ENCODE data around the gene SLC37A2. TPM values are rescaled to one million over a fixed set of nuclear protein-coding genes. Genes with fewer than 3 reads are reported as not detected.
A peak's percentile ranks its signal among the peaks of the same experiment; 100 is the strongest.

SLC37A2 gene
- total and polyA plus RNA-seq, 2 of the 13 experiments (the other 11 are each of a cell fraction or from before 2014, with no cell fraction given), result 4.6 to 7.1 TPM

DNA sequence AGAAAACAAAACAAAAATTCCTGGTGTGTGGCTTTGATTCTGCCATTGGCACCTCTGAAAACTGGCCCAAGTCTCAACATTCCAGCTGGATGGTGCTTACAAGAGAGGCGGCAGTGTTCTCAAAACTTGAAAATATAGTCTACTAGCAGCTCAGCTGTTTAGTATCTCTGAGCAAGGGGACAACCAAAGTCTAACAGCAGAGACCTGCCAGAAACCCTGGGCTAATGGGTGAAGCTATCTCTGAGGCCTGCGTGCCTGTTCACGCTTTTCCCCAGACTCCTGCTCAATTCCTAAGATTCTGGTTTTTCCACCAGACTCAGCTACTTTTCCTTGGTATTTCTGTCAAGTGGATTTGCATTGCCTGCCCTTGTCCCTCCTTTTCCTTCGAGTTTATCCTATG lies 30.4 kb downstream of the SLC37A2 start (continued):
- TF ChIP-seq MTF2 (CRISPR knock-in tag; IDR thresholded peaks at IDR 0.05; ENCODE audit: borderline replicate concordance), result no peak
- TF ChIP-seq PAWR (CRISPR knock-in tag; IDR thresholded peaks at IDR 0.05; ENCODE audit: borderline replicate concordance), result no peak
- TF ChIP-seq, protein P1, sequence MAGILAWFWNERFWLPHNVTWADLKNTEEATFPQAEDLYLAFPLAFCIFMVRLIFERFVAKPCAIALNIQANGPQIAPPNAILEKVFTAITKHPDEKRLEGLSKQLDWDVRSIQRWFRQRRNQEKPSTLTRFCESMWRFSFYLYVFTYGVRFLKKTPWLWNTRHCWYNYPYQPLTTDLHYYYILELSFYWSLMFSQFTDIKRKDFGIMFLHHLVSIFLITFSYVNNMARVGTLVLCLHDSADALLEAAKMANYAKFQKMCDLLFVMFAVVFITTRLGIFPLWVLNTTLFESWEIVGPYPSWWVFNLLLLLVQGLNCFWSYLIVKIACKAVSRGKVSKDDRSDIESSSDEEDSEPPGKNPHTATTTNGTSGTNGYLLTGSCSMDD (CRISPR knock-in tag; IDR thresholded peaks at IDR 0.05), result no peak

- POLR2A ChIA-PET, result interaction anchor here (1.5 kb wide), 1 partner anchor 17 kb away, joined by 3 read pairs; the partner anchor contains the start of gene TMEM218
- Histone ChIP-seq H3K4me2 (ENCODE audit: low read depth, low read length) (no peak overlapping the region), H3K9ac (ENCODE audit: insufficient read depth, low read depth, low read length) (no peak overlapping the region), H3K36me3 (replicated peaks in 1 of 2; ENCODE audit: control insufficient read depth in 1 of 2, insufficient read depth in 2 of 2, low read length in 2 of 2) (peaks cover 0 to 3% of the 10 kb centered on the region in 2 experiments; a peak in 1 of 5 replicates), H4K20me1 (ENCODE audit: insufficient read depth, low read length) (no peaks in the 10 kb centered on the region), H3K79me2 (ENCODE audit: insufficient read depth, low read length) (no peaks in the 10 kb centered on the region), H3K9me3 (ENCODE audit: low read length) (no peaks in the 10 kb centered on the region), H3K27me3 (ENCODE audit: control insufficient read depth in 1 of 2, insufficient read depth in 2 of 2, low read length in 2 of 2) (no peaks in the 10 kb centered on the region), H3K27ac (ENCODE audit: extremely low read length, insufficient read depth, low read length) (no peak overlapping the region), H2AFZ (ENCODE audit: low read length) (no peak overlapping the region), H3K4me1 (ENCODE audit: insufficient read depth, low read length) (no peaks in the 10 kb centered on the region), H3K4me3 (replicated peaks in 1 of 3; ENCODE audit: insufficient read depth in 1 of 3, low read depth in 2 of 3, low read length in 3 of 3) (no peak overlapping the region)
- BruUV-seq (replicated peaks), result no TSS peak
- CTCF ChIA-PET (ENCODE audit: low intra/inter-chr PET ratio, low total read pairs), result no interaction called here
- FAIRE-seq (no peak), DNase-seq (ENCODE audit: low spot score) (no peak), ATAC-seq (no peak)
- TF ChIP-seq MLLT10 (CRISPR knock-in tag; IDR thresholded peaks at IDR 0.05), result no peak
- intact Hi-C loops (cut with micrococcal nuclease; ENCODE audit: unreplicated experiment), result no loop called here
- WGBS (ENCODE audit: low lambda C conversion rate), result 89% methylated on average over 2 of the region's 2 CpGs
- in situ Hi-C loops (cut with HindIII; ENCODE audit: extremely low pct_ligation_motif_present, low pct_unique_long_range_greater_than_20kb), result loop anchor here (5.0 kb wide), 1 partner anchor 48 kb away; no protein-coding TSS in a partner anchor
Measured at GRCh38 chr11:125094731-125095130, 31.6 kb downstream of the SLC37A2 start.

DNA sequence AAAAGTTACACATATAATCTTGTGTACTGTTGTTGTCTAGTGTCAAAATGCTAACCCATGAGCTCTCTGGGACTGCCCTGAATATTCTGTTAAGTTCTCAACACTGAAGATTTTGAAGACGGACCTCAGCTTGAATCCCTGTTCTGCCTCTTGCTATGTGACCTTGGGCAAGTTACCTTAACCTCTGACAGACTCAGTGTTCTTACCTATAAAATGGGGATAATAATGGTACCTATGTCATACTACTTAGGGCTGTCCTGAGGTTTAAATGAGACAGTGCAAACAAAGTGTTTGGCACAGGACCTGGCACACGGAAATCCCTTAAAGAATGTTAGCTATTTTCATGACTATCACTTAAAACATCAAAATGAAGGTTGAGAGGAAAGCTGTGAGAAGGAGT lies 37.0 kb downstream of the SLC37A2 start:
- Histone ChIP-seq H3K36me3 (replicated peaks in 1 of 2; ENCODE audit: control insufficient read depth in 1 of 2, insufficient read depth in 2 of 2, low read length in 2 of 2) (peaks cover 0 to 6% of the 10 kb centered on the region in 2 experiments; a peak in 2 of 5 replicates), H3K27ac (ENCODE audit: extremely low read length, insufficient read depth, low read length) (no peak overlapping the region), H3K9ac (ENCODE audit: insufficient read depth, low read depth, low read length) (no peak overlapping the region), H3K9me3 (ENCODE audit: low read length) (no peaks in the 10 kb centered on the region), H3K4me2 (ENCODE audit: low read depth, low read length) (no peak overlapping the region), H3K27me3 (ENCODE audit: control insufficient read depth in 1 of 2, insufficient read depth in 2 of 2, low read length in 2 of 2) (no peaks in the 10 kb centered on the region), H4K20me1 (ENCODE audit: insufficient read depth, low read length) (no peaks in the 10 kb centered on the region), H3K4me1 (ENCODE audit: insufficient read depth, low read length) (no peaks in the 10 kb centered on the region), H3K79me2 (ENCODE audit: insufficient read depth, low read length) (no peaks in the 10 kb centered on the region), H2AFZ (ENCODE audit: low read length) (no peak overlapping the region), H3K4me3 (replicated peaks in 1 of 3; ENCODE audit: insufficient read depth in 1 of 3, low read depth in 2 of 3, low read length in 3 of 3) (no peak overlapping the region)
- peak; percentile 56; the same call in 1 of the 2 replicates for TF ChIP-seq ZNF629 (CRISPR knock-in tag; conservative IDR thresholded peaks at IDR 0.05)
- no peak for TF ChIP-seq DNMT3B (CRISPR knock-in tag; conservative IDR thresholded peaks at IDR 0.05)
- no peak for DNase-seq (ENCODE audit: low spot score)
- POLR2A ChIA-PET, result no interaction called here
- BruUV-seq (replicated peaks), result no TSS peak
- FAIRE-seq, result no peak
- 92% methylated on average over 2 of the region's 2 CpGs for WGBS (ENCODE audit: low lambda C conversion rate)
- CTCF ChIA-PET (ENCODE audit: low intra/inter-chr PET ratio, low total read pairs), result no interaction called here
- in situ Hi-C loops (cut with HindIII; ENCODE audit: extremely low pct_ligation_motif_present, low pct_unique_long_range_greater_than_20kb) (no loop called here), intact Hi-C loops (cut with micrococcal nuclease; ENCODE audit: unreplicated experiment) (no loop called here)
- no peak for ATAC-seq
